Activated naive CD8-positive, alpha-beta T cell (primary cell): Measurements from ENCODE around the gene ACTR6.
"Not testable (repeated sequence)": the region's sequence is repeated elsewhere in the genome, so short reads cannot be mapped to it uniquely, and the experiment has no call there.

Source experiments
- H3K27ac Mint-ChIP-seq: one replicate; pipeline ENCODE4 v1.8.0; 2021; ENCODE audit warnings: mixed read lengths
- H3K27me3 Mint-ChIP-seq: one replicate; pipeline ENCODE4 v1.8.0; 2021; ENCODE audit warnings: mixed read lengths
- H3K36me3 Mint-ChIP-seq: one replicate; pipeline ENCODE4 v1.8.0; 2021; ENCODE audit warnings: mixed read lengths
- H3K4me1 Mint-ChIP-seq: one replicate; pipeline ENCODE4 v1.8.0; 2021; ENCODE audit warnings: low read depth, mixed read lengths
- H3K4me3 Mint-ChIP-seq: one replicate; pipeline ENCODE4 v1.8.0; 2021; ENCODE audit warnings: mild to moderate bottlenecking, mixed read lengths
- H3K9me3 Mint-ChIP-seq: one replicate; pipeline ENCODE4 v1.8.0; 2021; ENCODE audit warnings: low read depth, mixed read lengths

Gene ACTR6

GRCh38 chr12:100265107-100265506, 64.5 kb downstream of the ACTR6 start:
- not testable (repeated sequence) for H3K27ac Mint-ChIP-seq, H3K36me3 Mint-ChIP-seq, H3K4me3 Mint-ChIP-seq, H3K27me3 Mint-ChIP-seq, H3K9me3 Mint-ChIP-seq
- H3K4me1 Mint-ChIP-seq: peaks cover 18% of the 10 kb centered on the region

DNA sequence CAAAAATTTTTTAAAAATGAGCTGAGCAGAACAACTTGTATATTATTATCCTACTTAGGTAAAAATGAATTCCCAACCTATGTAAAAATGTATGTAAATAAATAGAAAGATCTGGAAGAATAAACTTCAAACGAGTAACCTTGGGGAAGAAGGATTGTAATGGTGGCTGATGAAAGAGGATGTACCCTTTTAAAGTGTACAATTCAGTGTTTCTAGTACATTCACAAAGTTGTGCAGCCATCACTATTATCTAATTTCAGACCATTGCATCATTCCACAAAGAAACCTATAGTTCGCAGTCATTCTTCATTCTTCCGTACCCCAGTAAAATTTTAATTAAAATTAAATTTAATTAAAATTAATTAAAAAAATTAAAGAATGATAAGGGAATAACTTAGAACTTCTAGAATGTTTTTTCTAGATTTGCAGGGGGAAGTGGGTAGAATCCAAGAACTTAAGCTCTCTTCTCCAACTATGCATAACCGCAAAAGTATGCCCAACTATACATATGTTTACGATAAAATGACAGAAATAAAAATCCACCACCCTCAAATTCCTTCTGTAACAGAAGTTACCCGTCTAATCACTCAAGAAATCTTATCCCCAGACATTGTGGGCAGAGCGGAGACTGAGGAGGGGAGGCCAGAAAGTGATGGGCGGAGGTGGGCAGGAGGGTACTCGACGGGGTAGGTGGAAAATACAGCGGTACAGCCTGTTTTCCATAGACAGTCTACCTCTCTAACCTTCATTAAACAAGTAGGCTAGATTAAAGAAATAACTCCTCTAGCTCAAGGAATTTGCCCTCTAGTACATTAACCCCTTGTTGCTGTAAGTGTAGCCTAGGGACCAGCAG, 65.3 kb downstream of the ACTR6 start:
- Mint-ChIP-seq H3K4me1 (peaks cover 23% of the 10 kb centered on the region), H3K36me3 (no peaks in the 10 kb centered on the region), H3K9me3 (no peaks in the 10 kb centered on the region)

GRCh38 chr12:100266585-100266834, 65.9 kb downstream of the ACTR6 start:
- Mint-ChIP-seq H3K4me1 (peaks cover 27% of the 10 kb centered on the region), H3K9me3 (no peaks in the 10 kb centered on the region), H3K27me3 (no peaks in the 10 kb centered on the region), H3K27ac (peak overlapping the region; percentile 97), H3K4me3 (peak overlapping the region; percentile 98), H3K36me3 (no peaks in the 10 kb centered on the region)

More for the DNA sequence above, 65.3 kb downstream of the ACTR6 start:
- peak overlapping the region; percentile 97 for H3K27ac Mint-ChIP-seq
- no peaks in the 10 kb centered on the region for H3K27me3 Mint-ChIP-seq
- peak overlapping the region; percentile 98 for H3K4me3 Mint-ChIP-seq

- Mint-ChIP-seq H3K27me3 (no peaks in the 10 kb centered on the region), H3K36me3 (no peaks in the 10 kb centered on the region), H3K9me3 (no peaks in the 10 kb centered on the region), H3K4me3 (peak within 1 kb of the TSS; percentile 98), H3K4me1 (peaks cover 32% of the 10 kb centered on the region), H3K27ac (peak within 1 kb of the TSS; percentile 97)
Observed at GRCh38 chr12:100266835-100267602, 66.4 kb downstream of the ACTR6 start, which contains the start of the genes DEPDC4 and SCYL2. Gene DEPDC4 (minus strand): TSS chr12:100267079. CDS start chr12:100267076, 3 bp downstream. Gene SCYL2 (plus strand): TSS chr12:100267177. CDS start chr12:100282971, 15,794 bp downstream.

- Mint-ChIP-seq H3K27me3 (no peaks in the 10 kb centered on the region), H3K4me3 (peak overlapping the region; percentile 98), H3K36me3 (no peaks in the 10 kb centered on the region), H3K27ac (peak overlapping the region; percentile 84), H3K4me1 (peaks cover 39% of the 10 kb centered on the region), H3K9me3 (no peaks in the 10 kb centered on the region)
Observed at GRCh38 chr12:100267603-100268281, 67.1 kb downstream of the ACTR6 start.

- no peak overlapping the region for H3K27ac Mint-ChIP-seq
- peak overlapping the region; percentile 98 for H3K4me3 Mint-ChIP-seq
- H3K4me1 Mint-ChIP-seq: peaks cover 52% of the 10 kb centered on the region
- no peaks in the 10 kb centered on the region for H3K9me3 Mint-ChIP-seq
- no peaks in the 10 kb centered on the region for H3K27me3 Mint-ChIP-seq
- no peaks in the 10 kb centered on the region for H3K36me3 Mint-ChIP-seq
Observed at GRCh38 chr12:100268835-100269564, 68.4 kb downstream of the ACTR6 start.

DNA sequence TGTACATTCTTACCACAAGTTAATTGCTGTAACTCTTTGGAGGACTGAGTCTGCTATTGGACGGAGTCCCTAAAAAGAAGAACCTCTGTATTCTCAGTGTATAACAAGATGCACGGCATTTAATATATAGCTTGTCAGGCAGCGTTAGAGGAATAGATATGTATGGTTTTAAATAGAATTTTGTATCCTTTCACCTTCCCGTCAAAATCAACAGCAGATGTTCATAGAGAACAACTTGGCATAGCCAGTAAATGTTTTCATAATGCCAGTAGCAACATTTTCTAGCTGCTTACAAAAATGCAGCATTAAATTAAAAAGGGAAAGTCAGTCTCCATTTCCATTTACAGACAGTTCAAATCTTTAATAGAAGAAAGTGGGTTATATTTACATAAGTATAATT, 73.2 kb downstream of the ACTR6 start:
- H3K27me3 Mint-ChIP-seq: no peaks in the 10 kb centered on the region
- no peak overlapping the region for H3K27ac Mint-ChIP-seq
- H3K4me3 Mint-ChIP-seq: no peak overlapping the region
- peaks cover 70% of the 10 kb centered on the region for H3K4me1 Mint-ChIP-seq
- no peaks in the 10 kb centered on the region for H3K9me3 Mint-ChIP-seq
- H3K36me3 Mint-ChIP-seq: peaks cover 5% of the 10 kb centered on the region
